ENCODE results near the gene UBQLN3.
A peak's percentile ranks its signal among the peaks of the same experiment; 100 is the strongest.

Gene UBQLN3

DNA sequence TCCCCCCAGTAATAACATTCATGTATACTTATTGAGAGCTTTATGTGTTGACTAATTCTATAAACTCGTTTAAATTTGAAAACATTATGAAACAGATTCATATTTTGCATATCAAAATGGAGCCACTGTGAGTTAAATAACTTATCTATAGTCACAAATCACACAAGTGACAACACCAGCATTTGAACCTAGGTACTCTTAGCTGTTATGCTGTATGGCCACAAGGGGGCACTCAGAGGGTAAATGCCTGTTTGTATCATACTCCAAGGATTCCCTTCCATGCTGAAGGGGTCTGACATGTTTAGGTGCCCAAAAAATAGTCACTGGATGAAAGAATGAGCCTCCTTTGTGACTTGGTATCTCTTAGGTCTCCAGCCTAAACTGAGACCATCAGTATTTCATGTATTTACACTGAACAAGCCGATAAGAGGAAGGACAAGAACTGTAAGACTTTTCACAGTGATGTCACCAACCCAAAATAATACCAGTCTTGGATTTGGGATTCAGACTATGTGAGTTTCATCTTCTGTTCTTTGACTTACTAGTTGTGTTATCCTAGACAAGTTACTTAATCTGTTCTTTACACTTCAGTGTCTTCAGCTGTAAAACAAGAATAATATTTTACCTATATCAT, 33.5 kb downstream of the UBQLN3 start:
- no CpG with 5 or more reads among the region's 2 CpGs for WGBS (ENCODE audit: insufficient coverage, insufficient read length)
- H3K36me3 ChIP-seq (ENCODE audit: control insufficient read depth, insufficient read depth, low read length): no peaks in the 10 kb centered on the region
- no peaks in the 10 kb centered on the region for H3K27me3 ChIP-seq (ENCODE audit: control insufficient read depth, insufficient read depth, low read length)
- H3K9me3 ChIP-seq (ENCODE audit: control insufficient read depth, insufficient read depth, low read length): no peaks in the 10 kb centered on the region
- no peak overlapping the region for H3K4me3 ChIP-seq (ENCODE audit: low read length)
- H3K4me1 ChIP-seq (ENCODE audit: control insufficient read depth, insufficient read depth, low read length): no peaks in the 10 kb centered on the region
- no peak overlapping the region for H3K27ac ChIP-seq (ENCODE audit: low read length)
- peak; percentile 20 for DNase-seq (ENCODE audit: low read depth, low spot score)

DNA sequence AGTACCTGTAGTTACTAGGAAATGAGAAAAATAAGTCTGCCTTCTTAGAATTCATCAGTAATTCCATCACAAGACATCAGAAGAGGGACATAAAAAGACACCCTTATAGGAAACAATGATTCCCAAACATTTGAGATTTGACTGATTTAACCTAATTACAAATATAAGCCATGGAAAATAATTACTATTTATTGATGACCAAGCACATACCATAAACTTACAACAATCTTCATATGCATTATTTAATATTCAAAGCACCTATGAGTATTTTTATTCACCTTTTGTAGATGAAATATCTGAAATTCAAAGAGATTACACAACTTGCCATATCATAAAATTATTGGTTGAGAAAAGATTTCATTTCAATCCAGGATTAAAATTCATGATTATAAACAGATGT, 35.8 kb downstream of the UBQLN3 start:
- no peaks in the 10 kb centered on the region for H3K4me1 ChIP-seq (ENCODE audit: control insufficient read depth, insufficient read depth, low read length)
- H3K27me3 ChIP-seq (ENCODE audit: control insufficient read depth, insufficient read depth, low read length): no peaks in the 10 kb centered on the region
- DNase-seq (ENCODE audit: low read depth, low spot score): no peak
- H3K9me3 ChIP-seq (ENCODE audit: control insufficient read depth, insufficient read depth, low read length): no peaks in the 10 kb centered on the region
- no peak overlapping the region for H3K4me3 ChIP-seq (ENCODE audit: low read length)
- no peaks in the 10 kb centered on the region for H3K36me3 ChIP-seq (ENCODE audit: control insufficient read depth, insufficient read depth, low read length)
- no peak overlapping the region for H3K27ac ChIP-seq (ENCODE audit: low read length)

DNA sequence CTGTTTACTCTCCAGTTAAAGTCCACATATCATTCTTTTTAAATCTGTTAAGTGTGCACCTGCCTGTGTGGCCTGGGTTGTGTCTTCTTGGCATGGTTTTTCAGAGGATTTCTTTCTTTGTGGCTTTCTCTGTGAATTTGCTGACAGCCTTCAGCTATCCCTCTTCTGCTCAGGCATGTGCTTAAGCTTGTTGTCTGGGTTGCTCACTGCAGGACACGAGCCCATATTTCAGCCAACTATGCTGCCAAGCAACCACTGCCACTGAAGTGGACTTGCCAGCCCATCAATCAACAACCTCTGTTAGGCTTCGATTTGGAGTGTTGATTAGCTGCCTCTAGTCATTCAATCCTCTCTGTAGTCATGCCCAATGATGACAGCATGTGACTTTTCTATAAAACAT, 42.2 kb downstream of the UBQLN3 start:
- H3K27ac ChIP-seq (ENCODE audit: low read length): no peak overlapping the region
- no peaks in the 10 kb centered on the region for H3K4me1 ChIP-seq (ENCODE audit: control insufficient read depth, insufficient read depth, low read length)
- no peak for DNase-seq (ENCODE audit: low read depth, low spot score)
- no CpG with 5 or more reads among the region's 2 CpGs for WGBS (ENCODE audit: insufficient coverage, insufficient read length)
- no peaks in the 10 kb centered on the region for H3K27me3 ChIP-seq (ENCODE audit: control insufficient read depth, insufficient read depth, low read length)
- H3K36me3 ChIP-seq (ENCODE audit: control insufficient read depth, insufficient read depth, low read length): no peaks in the 10 kb centered on the region
- no peaks in the 10 kb centered on the region for H3K9me3 ChIP-seq (ENCODE audit: control insufficient read depth, insufficient read depth, low read length)
- H3K4me3 ChIP-seq (ENCODE audit: low read length): no peak overlapping the region

DNA sequence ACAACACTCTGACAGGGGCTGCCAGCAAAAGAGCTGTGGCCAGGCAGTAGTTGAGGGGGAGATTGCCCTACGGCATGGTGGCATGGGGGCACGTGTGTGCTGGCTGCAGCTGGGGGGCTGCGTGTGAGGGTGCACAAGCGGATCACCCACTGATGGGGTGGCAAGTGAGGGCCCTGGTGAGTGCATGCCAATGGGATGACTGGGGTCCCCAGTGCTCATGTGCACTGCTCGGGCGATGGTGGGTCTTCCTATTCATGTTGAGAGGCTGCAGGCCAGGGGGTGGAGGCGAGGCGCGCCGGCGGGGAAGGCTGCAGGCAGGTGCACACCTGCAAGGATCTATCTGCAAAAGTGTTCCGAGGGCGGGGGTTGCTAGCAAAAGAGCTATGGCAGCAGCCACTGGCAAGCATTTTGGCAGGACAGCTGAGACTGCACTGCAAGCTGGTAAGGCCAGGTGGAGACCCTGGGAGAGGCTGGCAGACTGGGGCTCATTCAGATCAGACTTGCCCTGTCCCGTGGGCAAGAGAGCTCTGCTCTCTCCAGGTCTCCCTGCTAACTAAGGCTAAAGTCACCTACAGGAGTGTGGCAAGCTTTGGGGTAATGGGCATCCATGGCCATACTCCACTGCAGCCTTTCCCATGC, 48.7 kb downstream of the UBQLN3 start:
- WGBS (ENCODE audit: insufficient coverage, insufficient read length): no CpG with 5 or more reads among the region's 14 CpGs
- H3K27me3 ChIP-seq (ENCODE audit: control insufficient read depth, insufficient read depth, low read length): no peaks in the 10 kb centered on the region
- no peak for DNase-seq (ENCODE audit: low read depth, low spot score)

More for the DNA sequence above, 48.7 kb downstream of the UBQLN3 start:
- H3K4me1 ChIP-seq (ENCODE audit: control insufficient read depth, insufficient read depth, low read length): 0 out of 2 replicates have a peak, but pooled peaks cover 2% of the 10 kb centered on the region
- H3K36me3 ChIP-seq (ENCODE audit: control insufficient read depth, insufficient read depth, low read length): no peaks in the 10 kb centered on the region
- no peak overlapping the region for H3K27ac ChIP-seq (ENCODE audit: low read length)
- H3K4me3 ChIP-seq (ENCODE audit: low read length): no peak overlapping the region
- H3K9me3 ChIP-seq (ENCODE audit: control insufficient read depth, insufficient read depth, low read length): no peaks in the 10 kb centered on the region
